ENCODE data around the gene SOHLH2.

SOHLH2 gene

GRCh38 chr13:36183901-36184300, 30.5 kb downstream of the SOHLH2 start:
- no peaks in the 10 kb centered on the region for H3K36me3 ChIP-seq (ENCODE audit: control insufficient read depth in 1 of 2, insufficient read depth in 2 of 2, low read length in 2 of 2)
- no peaks in the 10 kb centered on the region for H3K4me1 ChIP-seq (ENCODE audit: control insufficient read depth in 1 of 2, insufficient read depth in 2 of 2, low read length in 2 of 2)
- H3K9me3 ChIP-seq (ENCODE audit: control insufficient read depth in 1 of 2, low read length in 2 of 2) = no peaks in the 10 kb centered on the region
- H3K27ac ChIP-seq (ENCODE audit: low read length) = no peak overlapping the region
- no peak overlapping the region for H3K4me3 ChIP-seq (ENCODE audit: low read depth in 1 of 2, low read length in 2 of 2)
- H3K27me3 ChIP-seq (ENCODE audit: low read depth, low read length) = no peaks in the 10 kb centered on the region

GRCh38 chr13:36175621-36176020, 38.7 kb downstream of the SOHLH2 start:
- Histone ChIP-seq H3K9me3 (ENCODE audit: control insufficient read depth in 1 of 2, low read length in 2 of 2) (no peaks in the 10 kb centered on the region), H3K4me1 (ENCODE audit: control insufficient read depth in 1 of 2, insufficient read depth in 2 of 2, low read length in 2 of 2) (no peaks in the 10 kb centered on the region), H3K36me3 (ENCODE audit: control insufficient read depth in 1 of 2, insufficient read depth in 2 of 2, low read length in 2 of 2) (no peaks in the 10 kb centered on the region), H3K27me3 (ENCODE audit: low read depth, low read length) (no peaks in the 10 kb centered on the region), H3K27ac (ENCODE audit: low read length) (no peak overlapping the region), H3K4me3 (ENCODE audit: low read depth in 1 of 2, low read length in 2 of 2) (no peak overlapping the region)

GRCh38 chr13:36174923-36175322, 39.4 kb downstream of the SOHLH2 start:
- H3K4me3 ChIP-seq (ENCODE audit: low read depth in 1 of 2, low read length in 2 of 2) = no peak overlapping the region
- no peaks in the 10 kb centered on the region for H3K36me3 ChIP-seq (ENCODE audit: control insufficient read depth in 1 of 2, insufficient read depth in 2 of 2, low read length in 2 of 2)
- no peaks in the 10 kb centered on the region for H3K4me1 ChIP-seq (ENCODE audit: control insufficient read depth in 1 of 2, insufficient read depth in 2 of 2, low read length in 2 of 2)
- H3K27me3 ChIP-seq (ENCODE audit: low read depth, low read length) = no peaks in the 10 kb centered on the region
- H3K9me3 ChIP-seq (ENCODE audit: control insufficient read depth in 1 of 2, low read length in 2 of 2) = no peaks in the 10 kb centered on the region
- no peak overlapping the region for H3K27ac ChIP-seq (ENCODE audit: low read length)

GRCh38 chr13:36173571-36174322, 40.6 kb downstream of the SOHLH2 start:
- Histone ChIP-seq H3K9me3 (ENCODE audit: control insufficient read depth in 1 of 2, low read length in 2 of 2) (no peaks in the 10 kb centered on the region), H3K27me3 (ENCODE audit: low read depth, low read length) (no peaks in the 10 kb centered on the region), H3K4me1 (ENCODE audit: control insufficient read depth in 1 of 2, insufficient read depth in 2 of 2, low read length in 2 of 2) (no peaks in the 10 kb centered on the region), H3K4me3 (ENCODE audit: low read depth in 1 of 2, low read length in 2 of 2) (no peak overlapping the region), H3K27ac (ENCODE audit: low read length) (no peak overlapping the region), H3K36me3 (ENCODE audit: control insufficient read depth in 1 of 2, insufficient read depth in 2 of 2, low read length in 2 of 2) (no peaks in the 10 kb centered on the region)

- no peak overlapping the region for H3K27ac ChIP-seq (ENCODE audit: low read length)
- H3K36me3 ChIP-seq (ENCODE audit: control insufficient read depth in 1 of 2, insufficient read depth in 2 of 2, low read length in 2 of 2) = no peaks in the 10 kb centered on the region
- H3K9me3 ChIP-seq (ENCODE audit: control insufficient read depth in 1 of 2, low read length in 2 of 2) = no peaks in the 10 kb centered on the region
- H3K4me1 ChIP-seq (ENCODE audit: control insufficient read depth in 1 of 2, insufficient read depth in 2 of 2, low read length in 2 of 2) = peaks cover 0 to 7% of the 10 kb centered on the region in 2 donors
- no peak overlapping the region for H3K4me3 ChIP-seq (ENCODE audit: low read depth in 1 of 2, low read length in 2 of 2)
- H3K27me3 ChIP-seq (ENCODE audit: low read depth, low read length) = no peaks in the 10 kb centered on the region
Observed at GRCh38 chr13:36166046-36166445, 48.3 kb downstream of the SOHLH2 start.

- no peak overlapping the region for H3K4me3 ChIP-seq (ENCODE audit: low read depth in 1 of 2, low read length in 2 of 2)
- H3K4me1 ChIP-seq (ENCODE audit: control insufficient read depth in 1 of 2, insufficient read depth in 2 of 2, low read length in 2 of 2) = peaks cover 0 to 7% of the 10 kb centered on the region in 2 donors
- H3K36me3 ChIP-seq (ENCODE audit: control insufficient read depth in 1 of 2, insufficient read depth in 2 of 2, low read length in 2 of 2) = no peaks in the 10 kb centered on the region
- no peak overlapping the region for H3K27ac ChIP-seq (ENCODE audit: low read length)
- H3K9me3 ChIP-seq (ENCODE audit: control insufficient read depth in 1 of 2, low read length in 2 of 2) = no peaks in the 10 kb centered on the region
- H3K27me3 ChIP-seq (ENCODE audit: low read depth, low read length) = no peaks in the 10 kb centered on the region
Observed at GRCh38 chr13:36163809-36164308, 50.5 kb downstream of the SOHLH2 start.

GRCh38 chr13:36163286-36163685, 51.1 kb downstream of the SOHLH2 start:
- Histone ChIP-seq H3K27me3 (ENCODE audit: low read depth, low read length) (no peaks in the 10 kb centered on the region), H3K36me3 (ENCODE audit: control insufficient read depth in 1 of 2, insufficient read depth in 2 of 2, low read length in 2 of 2) (no peaks in the 10 kb centered on the region), H3K9me3 (ENCODE audit: control insufficient read depth in 1 of 2, low read length in 2 of 2) (no peaks in the 10 kb centered on the region), H3K4me3 (ENCODE audit: low read depth in 1 of 2, low read length in 2 of 2) (no peak overlapping the region), H3K27ac (ENCODE audit: low read length) (no peak overlapping the region), H3K4me1 (ENCODE audit: control insufficient read depth in 1 of 2, insufficient read depth in 2 of 2, low read length in 2 of 2) (peaks cover 0 to 7% of the 10 kb centered on the region in 2 donors)

- no peaks in the 10 kb centered on the region for H3K36me3 ChIP-seq (ENCODE audit: control insufficient read depth in 1 of 2, insufficient read depth in 2 of 2, low read length in 2 of 2)
- H3K27ac ChIP-seq (ENCODE audit: low read length) = no peak overlapping the region
- H3K4me1 ChIP-seq (ENCODE audit: control insufficient read depth in 1 of 2, insufficient read depth in 2 of 2, low read length in 2 of 2) = peaks cover 0 to 7% of the 10 kb centered on the region in 2 donors
- no peaks in the 10 kb centered on the region for H3K27me3 ChIP-seq (ENCODE audit: low read depth, low read length)
- no peaks in the 10 kb centered on the region for H3K9me3 ChIP-seq (ENCODE audit: control insufficient read depth in 1 of 2, low read length in 2 of 2)
- no peak overlapping the region for H3K4me3 ChIP-seq (ENCODE audit: low read depth in 1 of 2, low read length in 2 of 2)
Observed at GRCh38 chr13:36160297-36160696, 54.1 kb downstream of the SOHLH2 start.

GRCh38 chr13:36158611-36159010, 55.7 kb downstream of the SOHLH2 start:
- peaks cover 0 to 12% of the 10 kb centered on the region in 2 donors for H3K4me1 ChIP-seq (ENCODE audit: control insufficient read depth in 1 of 2, insufficient read depth in 2 of 2, low read length in 2 of 2)
- no peak overlapping the region for H3K4me3 ChIP-seq (ENCODE audit: low read depth in 1 of 2, low read length in 2 of 2)
- no peak overlapping the region for H3K27ac ChIP-seq (ENCODE audit: low read length)
- no peaks in the 10 kb centered on the region for H3K27me3 ChIP-seq (ENCODE audit: low read depth, low read length)
- no peaks in the 10 kb centered on the region for H3K9me3 ChIP-seq (ENCODE audit: control insufficient read depth in 1 of 2, low read length in 2 of 2)
- H3K36me3 ChIP-seq (ENCODE audit: control insufficient read depth in 1 of 2, insufficient read depth in 2 of 2, low read length in 2 of 2) = no peaks in the 10 kb centered on the region

GRCh38 chr13:36157480-36157879, 56.9 kb downstream of the SOHLH2 start:
- no peaks in the 10 kb centered on the region for H3K9me3 ChIP-seq (ENCODE audit: control insufficient read depth in 1 of 2, low read length in 2 of 2)
- peaks cover 0 to 6% of the 10 kb centered on the region in 2 donors for H3K4me1 ChIP-seq (ENCODE audit: control insufficient read depth in 1 of 2, insufficient read depth in 2 of 2, low read length in 2 of 2)
- no peaks in the 10 kb centered on the region for H3K36me3 ChIP-seq (ENCODE audit: control insufficient read depth in 1 of 2, insufficient read depth in 2 of 2, low read length in 2 of 2)
- no peak overlapping the region for H3K4me3 ChIP-seq (ENCODE audit: low read depth in 1 of 2, low read length in 2 of 2)
- no peak overlapping the region for H3K27ac ChIP-seq (ENCODE audit: low read length)
- no peaks in the 10 kb centered on the region for H3K27me3 ChIP-seq (ENCODE audit: low read depth, low read length)

- Histone ChIP-seq H3K27ac (ENCODE audit: low read length) (no peak overlapping the region), H3K4me1 (ENCODE audit: control insufficient read depth in 1 of 2, insufficient read depth in 2 of 2, low read length in 2 of 2) (peaks cover 0 to 6% of the 10 kb centered on the region in 2 donors), H3K36me3 (ENCODE audit: control insufficient read depth in 1 of 2, insufficient read depth in 2 of 2, low read length in 2 of 2) (no peaks in the 10 kb centered on the region), H3K27me3 (ENCODE audit: low read depth, low read length) (no peaks in the 10 kb centered on the region), H3K9me3 (ENCODE audit: control insufficient read depth in 1 of 2, low read length in 2 of 2) (no peaks in the 10 kb centered on the region), H3K4me3 (ENCODE audit: low read depth in 1 of 2, low read length in 2 of 2) (peak overlapping the region; percentile 43 to 69)
Observed at GRCh38 chr13:36154567-36155291, 59.6 kb downstream of the SOHLH2 start.

Measured in muscle layer of duodenum (tissue), 2 donors.